GM12891 (cell line): Measurements from ENCODE around the gene MYL9.

Experiments
- POLR2A ChIP-seq: IDR thresholded peaks from 2 replicates; pipeline ENCODE4 v1.6.1; 2011; ENCODE audit warnings: low read depth, low read length, control low read depth
- POLR2AphosphoS5 ChIP-seq: IDR thresholded peaks from 2 replicates; pipeline ENCODE4 v1.6.1; 2011; ENCODE audit warnings: low read depth, low read length, control low read depth

DNA sequence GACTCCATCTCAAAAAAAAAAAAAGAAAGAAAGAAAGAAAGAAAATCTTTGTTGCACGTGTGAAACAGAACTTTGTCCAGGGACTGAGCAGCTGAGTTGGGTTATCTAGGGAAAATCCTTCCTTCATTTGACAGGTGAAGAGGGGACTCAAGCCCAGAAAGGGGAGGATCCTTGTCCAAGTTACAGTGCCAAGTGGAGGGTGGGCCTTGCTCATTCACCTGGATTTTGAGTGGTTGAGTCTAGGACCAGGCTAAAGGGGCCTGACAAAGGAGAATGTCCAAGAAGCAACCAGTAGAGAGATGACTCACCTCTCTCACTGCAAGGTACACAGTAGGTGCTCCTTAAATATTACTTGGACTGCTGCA, 34.7 kb downstream of the MYL9 start:
- TF ChIP-seq POLR2AphosphoS5, result no peak
- TF ChIP-seq POLR2A, result no peak
